ENCODE measurements around the gene HS6ST2. TPM values are rescaled to one million over a fixed set of nuclear protein-coding genes. Genes with fewer than 3 reads are reported as not detected.

Gene HS6ST2
- polyA plus RNA-seq, 1 donor = 48.2 TPM

GRCh38 chrX:132740316-132741123 lies 217.9 kb downstream of the HS6ST2 start:
- DNase-seq = no peak

- DNase-seq = no peak
Observed at GRCh38 chrX:132738951-132739350, 219.5 kb downstream of the HS6ST2 start.

GRCh38 chrX:132737743-132738142 lies 220.7 kb downstream of the HS6ST2 start:
- DNase-seq = no peak

GRCh38 chrX:132732236-132732635 lies 226.2 kb downstream of the HS6ST2 start:
- no peak for DNase-seq

- no peak for DNase-seq
Observed at GRCh38 chrX:132730726-132731125, 227.7 kb downstream of the HS6ST2 start.

GRCh38 chrX:132730266-132730665 lies 228.2 kb downstream of the HS6ST2 start:
- DNase-seq = no peak

GRCh38 chrX:132728296-132728695 lies 230.1 kb downstream of the HS6ST2 start:
- no peak for DNase-seq

GRCh38 chrX:132718431-132718958 lies 239.9 kb downstream of the HS6ST2 start:
- no peak for DNase-seq

- no peak for DNase-seq
Observed at GRCh38 chrX:132716006-132716405, 242.4 kb downstream of the HS6ST2 start.

GRCh38 chrX:132714913-132715312 lies 243.5 kb downstream of the HS6ST2 start:
- no peak for DNase-seq

GRCh38 chrX:132712350-132712749 lies 246.1 kb downstream of the HS6ST2 start:
- no peak for DNase-seq

GRCh38 chrX:132710656-132711155 lies 247.7 kb downstream of the HS6ST2 start:
- DNase-seq = no peak

- no peak for DNase-seq
Observed at GRCh38 chrX:132708529-132708928, 249.9 kb downstream of the HS6ST2 start.

- DNase-seq = no peak
Observed at GRCh38 chrX:132704769-132705168, 253.7 kb downstream of the HS6ST2 start.

GRCh38 chrX:132694382-132694781 lies 264.0 kb downstream of the HS6ST2 start:
- no peak for DNase-seq

- no peak for DNase-seq
Observed at GRCh38 chrX:132692526-132692925, 265.9 kb downstream of the HS6ST2 start.

GRCh38 chrX:132692066-132692465 lies 266.4 kb downstream of the HS6ST2 start:
- DNase-seq = no peak

- DNase-seq = no peak
Observed at GRCh38 chrX:132689612-132690563, 268.5 kb downstream of the HS6ST2 start.

GRCh38 chrX:132685276-132685675 lies 273.2 kb downstream of the HS6ST2 start:
- no peak for DNase-seq

GRCh38 chrX:132677233-132677716 lies 281.2 kb downstream of the HS6ST2 start:
- no peak for DNase-seq

- no peak for DNase-seq
Observed at GRCh38 chrX:132676561-132677186, 281.8 kb downstream of the HS6ST2 start.

- no peak for DNase-seq
Observed at GRCh38 chrX:132676102-132676501, 282.3 kb downstream of the HS6ST2 start.
